HG03460 (cell line): ENCODE measurements around the gene EDNRB.
"Not testable (repeated sequence)": the region's sequence is repeated elsewhere in the genome, so short reads cannot be mapped to it uniquely, and the experiment has no call there.

ENCODE experiments used
- ATAC-seq: cut with Tn5 transposase; IDR thresholded peaks from one replicate; pipeline ENCODE4 v1.9.1; 2021; ENCODE audit not compliant: unreplicated experiment

The EDNRB gene

GRCh38 chr13:77918391-77919245 is at the start of gene EDNRB:
Gene EDNRB, minus strand, starts transcription at chr13:77918831. Its CDS starts 258 bp downstream, at chr13:77918573.
- no peak for ATAC-seq

- no peak for ATAC-seq
Observed at GRCh38 chr13:77966671-77967070, 48.0 kb upstream of the EDNRB start.

GRCh38 chr13:77952737-77953136 is 34.1 kb upstream of the EDNRB start:
- ATAC-seq: no peak

- no peak for ATAC-seq
Observed at GRCh38 chr13:77952276-77952675, 33.6 kb upstream of the EDNRB start.

- no peak for ATAC-seq
Observed at GRCh38 chr13:77946522-77946921, 27.9 kb upstream of the EDNRB start.

- ATAC-seq: not testable (repeated sequence)
Observed at GRCh38 chr13:77935063-77935462, 16.4 kb upstream of the EDNRB start.

DNA sequence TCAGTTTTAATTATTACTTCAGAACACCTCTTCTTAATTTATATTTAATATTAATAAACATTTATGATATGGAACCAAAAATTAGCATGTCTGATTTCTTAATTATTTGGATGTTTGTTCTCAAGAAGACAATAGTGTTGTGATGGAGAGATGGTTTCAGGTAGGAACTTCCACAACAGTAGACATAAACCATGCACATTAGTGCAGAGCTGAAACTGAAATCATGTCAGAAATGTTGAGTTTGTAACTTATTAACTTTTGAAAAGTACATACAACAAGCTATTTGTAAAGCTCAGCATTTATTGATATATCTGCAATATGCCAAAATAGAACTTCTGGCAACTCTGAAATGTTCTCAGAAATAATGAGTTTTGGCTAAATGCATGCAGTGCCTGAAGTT is 11.8 kb upstream of the EDNRB start:
- ATAC-seq: peak; percentile 82

DNA sequence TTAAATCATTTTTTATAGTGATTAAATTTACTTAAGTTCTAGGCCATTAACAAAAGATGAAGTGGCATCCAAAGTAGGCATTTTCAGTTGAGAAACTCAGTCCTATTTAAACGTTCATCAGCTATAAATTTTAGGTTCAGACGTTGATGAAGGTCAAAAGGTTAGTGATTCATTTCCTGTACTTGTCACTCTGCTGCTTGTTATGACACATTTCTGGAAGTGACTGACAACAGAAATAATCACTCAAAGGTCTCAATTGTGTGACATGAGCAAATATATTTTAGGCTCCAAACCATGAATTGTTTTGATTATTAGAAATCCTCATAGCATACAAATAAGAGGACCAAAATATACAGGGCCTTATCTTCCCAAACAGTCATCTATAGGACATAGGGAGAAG is 10.3 kb upstream of the EDNRB start:
- ATAC-seq: peak; percentile 80

- ATAC-seq: no peak
Observed at GRCh38 chr13:77925616-77926015, 7.0 kb upstream of the EDNRB start.

- ATAC-seq: no peak
Observed at GRCh38 chr13:77919921-77920294, 1.3 kb upstream of the EDNRB start.

DNA sequence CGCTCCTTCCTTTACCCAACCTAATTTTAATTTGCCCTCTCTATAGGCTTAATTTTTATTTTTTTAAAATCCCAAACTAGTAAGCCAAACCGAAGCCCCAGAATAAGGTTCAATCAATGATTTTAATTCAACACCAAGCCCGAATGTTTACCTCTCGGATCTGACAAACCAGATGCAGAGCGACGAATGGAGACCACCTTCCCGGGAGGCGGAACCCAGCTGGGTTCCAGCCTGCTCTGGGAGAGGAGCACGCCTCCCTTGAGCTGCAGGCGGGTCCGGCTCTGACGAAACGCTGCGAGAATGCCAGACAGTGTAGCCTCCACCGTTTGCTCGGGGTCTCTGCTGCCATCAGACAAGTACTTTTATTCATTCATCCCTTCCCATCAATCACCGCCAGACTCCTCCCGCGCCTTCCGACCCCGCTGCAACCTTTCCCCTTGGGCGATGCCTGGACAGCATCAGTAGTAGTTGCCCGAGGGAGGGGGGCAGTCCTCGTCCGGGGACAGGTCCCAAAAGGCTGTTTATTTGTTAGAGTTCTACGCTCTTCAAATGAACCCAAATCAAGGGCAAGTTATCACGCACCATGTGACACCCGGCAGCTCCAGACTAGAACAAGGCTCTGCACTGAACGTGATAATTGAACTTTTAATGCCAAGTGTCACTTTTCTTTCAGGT is 752 bp upstream of the EDNRB start:
- no peak for ATAC-seq

- ATAC-seq: no peak
Observed at GRCh38 chr13:77916488-77916887, 2.1 kb downstream of the EDNRB start.

- no peak for ATAC-seq
Observed at GRCh38 chr13:77915686-77916085, 2.9 kb downstream of the EDNRB start.

DNA sequence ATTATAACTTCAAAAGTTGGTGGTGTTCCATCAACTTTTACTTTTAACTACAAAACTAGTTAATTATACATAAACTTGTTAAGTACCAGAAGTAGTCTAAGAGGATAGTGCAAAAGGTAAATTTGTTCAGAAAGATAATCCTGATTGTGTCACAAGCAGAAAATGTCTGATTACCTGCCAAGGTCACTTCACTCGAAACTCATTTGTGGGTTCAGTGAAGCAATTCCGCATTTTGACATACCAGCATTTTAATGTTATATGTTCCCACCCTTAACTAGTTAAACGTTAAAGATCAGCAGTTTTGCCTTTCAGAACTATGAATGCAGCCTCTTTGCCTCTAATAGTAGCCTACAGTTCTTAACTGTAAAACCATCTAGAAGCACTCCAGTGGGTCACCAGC is 5.6 kb downstream of the EDNRB start:
- no peak for ATAC-seq

GRCh38 chr13:77911751-77912150 is 6.9 kb downstream of the EDNRB start:
- ATAC-seq: no peak

DNA sequence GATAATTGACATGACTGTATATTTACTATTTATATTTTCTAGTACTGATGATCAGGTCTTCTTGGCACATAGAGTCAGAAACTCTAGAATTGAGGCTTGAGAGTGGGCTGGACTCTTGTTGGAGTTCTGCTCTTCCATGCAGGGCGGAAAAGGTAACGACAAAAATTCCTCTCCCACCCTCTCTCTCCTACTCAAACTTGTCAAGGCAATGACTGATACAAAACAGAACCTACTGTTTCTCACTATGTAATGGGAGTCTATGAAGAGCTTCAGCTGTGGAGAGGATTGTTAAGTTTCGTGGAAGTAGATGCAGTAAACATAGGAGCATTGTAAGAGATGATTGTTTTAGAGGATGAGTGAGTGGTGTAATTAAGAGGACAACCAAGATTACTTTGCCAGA is 8.8 kb downstream of the EDNRB start:
- no peak for ATAC-seq

GRCh38 chr13:77908531-77908930 is 10.1 kb downstream of the EDNRB start:
- no peak for ATAC-seq

GRCh38 chr13:77907666-77908341 is 10.8 kb downstream of the EDNRB start:
- no peak for ATAC-seq

- ATAC-seq: no peak
Observed at GRCh38 chr13:77904031-77904430, 14.6 kb downstream of the EDNRB start.

DNA sequence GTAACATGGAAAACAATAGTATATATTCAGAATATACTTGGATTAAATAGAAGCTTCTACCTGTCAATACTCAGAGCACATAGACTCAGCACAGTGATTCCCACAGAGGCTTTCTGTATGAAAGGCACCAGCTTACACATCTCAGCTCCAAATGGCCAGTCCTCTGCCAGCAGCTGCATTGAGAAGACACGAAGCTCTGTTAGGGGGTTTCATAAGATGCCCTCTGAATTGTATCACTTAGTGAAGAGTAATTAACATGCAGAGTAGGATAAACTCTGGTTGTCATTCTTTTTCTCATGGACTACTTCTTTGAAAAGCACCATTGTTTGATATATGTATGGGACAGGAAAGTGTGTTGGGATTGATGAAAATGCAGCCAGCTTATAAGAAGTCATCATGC is 15.2 kb downstream of the EDNRB start:
- ATAC-seq: no peak

DNA sequence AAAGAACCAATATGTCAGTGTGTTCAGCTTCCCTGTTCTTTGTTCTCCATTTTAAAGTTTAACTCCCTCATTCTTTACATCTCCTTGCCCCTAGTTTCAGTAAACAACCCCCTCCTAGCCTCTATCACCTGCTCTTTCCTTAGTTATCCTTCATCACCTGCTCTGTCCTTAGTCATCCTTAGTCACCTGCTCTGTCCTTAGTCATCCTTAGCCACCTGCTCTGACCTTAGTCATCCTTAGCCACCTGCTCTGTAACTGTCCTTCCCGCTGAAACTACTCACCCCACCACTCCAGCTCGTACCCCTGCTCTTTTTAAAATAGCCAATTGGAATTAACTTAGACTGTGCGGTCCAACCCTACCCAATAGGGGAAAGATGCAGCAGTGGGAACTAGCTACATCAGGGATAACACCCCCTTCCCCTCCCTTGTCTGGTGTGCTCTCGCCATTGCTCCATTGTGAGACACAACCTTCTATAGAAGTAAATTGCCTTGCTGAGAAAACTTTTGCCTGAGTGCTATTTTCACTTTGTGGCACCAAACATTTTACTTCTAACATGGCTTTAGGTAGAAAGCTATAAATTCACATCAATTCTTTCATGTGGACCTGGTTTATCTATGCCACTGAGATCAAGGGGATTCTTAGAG is 16.2 kb downstream of the EDNRB start:
- ATAC-seq: no peak
